Measurements from ENCODE around the gene GPR176.
"Not testable (repeated sequence)": the region's sequence is repeated elsewhere in the genome, so short reads cannot be mapped to it uniquely, and the experiment has no call there.

Gene GPR176

GRCh38 chr15:39935241-39935640 lies 15.2 kb upstream of the GPR176 start:
- no peak for DNase-seq (ENCODE audit: low read depth, low spot score)

DNA sequence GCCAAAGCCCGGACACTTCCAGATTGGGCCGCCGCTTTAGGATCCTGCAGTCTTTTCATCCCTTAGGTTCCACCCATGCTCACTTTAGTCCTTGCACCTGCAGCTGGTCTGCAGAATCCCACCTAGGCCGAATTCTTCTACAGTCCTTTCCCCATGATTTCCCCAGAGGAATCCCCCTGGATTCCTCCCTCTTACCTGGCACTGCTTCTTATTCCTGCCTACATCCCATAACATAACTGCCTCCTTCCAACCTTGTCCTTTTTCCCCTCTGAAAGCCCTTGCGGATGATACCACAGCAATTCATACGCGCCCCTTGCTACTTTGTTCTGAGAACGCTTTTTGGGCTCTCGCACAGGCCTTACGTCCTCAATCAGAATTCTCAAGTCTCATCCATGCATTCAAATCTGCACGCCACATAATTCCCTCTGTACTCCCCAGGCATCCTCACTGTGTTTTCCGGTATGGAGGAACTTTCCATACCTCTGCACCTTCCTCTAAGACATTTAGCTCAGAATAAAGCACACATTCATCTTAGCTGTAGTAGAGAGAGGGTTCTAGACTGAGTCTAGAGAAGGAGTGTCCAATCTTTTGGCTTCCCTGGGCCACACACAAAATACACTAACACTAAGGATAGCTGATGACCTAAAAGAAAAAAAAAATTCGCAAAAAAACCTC lies 14.5 kb upstream of the GPR176 start:
- DNase-seq (ENCODE audit: low read depth, low spot score) = no peak

- DNase-seq (ENCODE audit: low read depth, low spot score) = no peak
Observed at GRCh38 chr15:39931615-39932014, 11.5 kb upstream of the GPR176 start.

DNA sequence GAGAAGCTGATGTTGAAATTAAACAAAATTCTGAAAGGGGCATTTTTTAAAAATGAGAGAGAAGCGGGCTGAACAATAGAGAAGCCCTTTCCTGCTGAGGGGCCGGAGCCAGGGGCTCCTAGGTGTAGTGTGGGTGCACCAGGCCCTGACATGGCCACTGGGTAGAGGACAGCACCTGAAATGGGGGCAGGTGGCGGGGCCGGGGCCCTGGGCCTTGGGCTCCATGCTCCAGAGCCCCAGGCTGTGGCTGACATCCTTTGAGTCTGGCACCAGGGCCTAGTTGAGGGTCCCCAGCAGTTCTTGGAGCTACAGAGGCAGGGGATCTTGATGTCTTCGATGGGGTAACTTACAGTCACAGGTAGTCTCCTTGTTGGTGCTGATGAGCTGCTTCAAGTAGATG lies 6.5 kb upstream of the GPR176 start:
- no peak for DNase-seq (ENCODE audit: low read depth, low spot score)

GRCh38 chr15:39925112-39925842 lies 5.2 kb upstream of the GPR176 start:
- no peak for DNase-seq (ENCODE audit: low read depth, low spot score)

DNA sequence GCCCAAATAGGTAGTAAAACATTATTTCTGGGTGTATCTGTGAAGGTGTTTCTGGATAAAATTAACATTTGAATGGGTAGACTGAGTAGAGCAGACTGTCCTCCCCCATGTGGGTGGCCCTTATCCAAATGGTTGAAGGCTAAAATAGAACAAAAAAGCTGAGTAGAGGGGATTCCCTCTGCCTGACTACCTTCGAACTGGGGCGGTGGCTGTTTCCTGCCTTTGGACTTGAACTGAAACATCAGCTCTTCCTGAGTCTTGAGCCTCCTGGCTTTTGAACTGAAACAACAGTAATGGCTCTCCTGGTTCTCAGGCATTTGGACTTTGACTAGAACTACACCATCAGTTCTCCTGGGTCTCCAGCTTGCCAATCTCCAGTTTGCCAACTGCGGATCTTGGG lies 4.4 kb upstream of the GPR176 start:
- no peak for DNase-seq (ENCODE audit: low read depth, low spot score)

DNA sequence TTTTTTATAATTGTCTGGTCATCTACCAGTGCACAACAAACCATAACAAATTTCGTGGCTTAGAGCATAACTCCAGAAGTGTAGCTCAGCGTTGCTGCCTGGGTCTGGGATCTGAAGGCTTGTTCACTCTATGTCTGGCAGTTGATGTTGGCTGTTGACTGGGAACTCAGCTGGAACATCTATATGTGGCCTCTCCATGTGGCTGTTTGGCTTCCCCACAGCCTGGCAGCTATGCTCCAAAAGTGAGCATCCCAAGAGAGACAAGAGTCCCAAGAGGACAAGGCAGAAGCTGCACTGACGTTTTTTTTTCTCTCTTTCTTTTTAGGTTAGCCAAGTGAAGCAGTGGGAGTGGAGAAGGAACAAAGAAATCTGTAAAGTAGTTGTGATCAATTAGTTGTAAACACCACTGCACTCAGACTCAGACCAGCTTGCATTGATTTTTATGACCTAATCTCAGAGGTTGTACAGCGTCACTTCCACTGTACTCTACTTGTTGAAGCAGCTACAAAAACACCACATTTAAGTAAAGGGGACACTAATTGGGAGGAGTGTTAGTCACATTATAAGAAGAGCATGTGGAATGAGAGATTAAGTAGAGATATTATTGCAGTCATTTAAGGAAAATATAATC lies 2.5 kb upstream of the GPR176 start:
- no peak for DNase-seq (ENCODE audit: low read depth, low spot score)

- no peak for DNase-seq (ENCODE audit: low read depth, low spot score)
Observed at GRCh38 chr15:39921274-39921638, 1.2 kb upstream of the GPR176 start.

DNA sequence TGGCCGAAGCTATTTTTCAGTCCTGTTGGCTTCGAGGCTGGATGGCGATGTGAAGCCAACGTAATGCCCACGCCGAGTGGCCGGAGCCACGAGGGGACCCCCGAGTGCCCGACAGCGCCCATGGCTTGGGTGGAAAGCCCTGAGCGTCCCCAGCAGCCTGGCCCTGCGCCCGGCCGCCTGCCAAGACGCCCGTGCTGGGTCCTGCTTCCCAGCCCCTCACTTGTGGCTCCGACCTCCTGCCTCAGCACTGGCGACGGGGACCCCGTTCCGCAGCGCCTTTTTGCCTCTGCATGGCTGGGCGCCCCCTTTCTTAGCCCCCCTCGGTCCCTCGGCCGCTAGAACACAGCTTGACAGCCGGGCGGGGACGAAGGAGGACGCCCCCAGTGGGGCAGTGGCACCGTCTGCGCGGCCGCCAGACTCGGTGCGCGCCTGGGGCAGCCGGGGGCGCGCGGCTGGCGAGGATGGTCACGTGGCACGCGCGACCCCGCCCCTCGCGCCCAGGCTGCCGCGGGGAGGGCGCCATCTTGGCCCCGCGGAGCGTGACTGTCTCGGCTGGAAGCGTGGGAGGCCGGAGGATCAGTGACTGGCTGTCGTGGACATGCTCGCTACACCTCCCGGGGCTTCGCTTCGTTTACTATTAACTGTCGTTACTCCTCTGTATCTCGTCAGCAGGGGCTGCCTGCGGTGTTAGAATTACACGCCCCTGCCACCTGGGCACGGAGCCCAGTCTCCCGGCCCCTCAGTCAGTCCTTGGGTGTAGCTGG lies 626 bp upstream of the GPR176 start:
- peak; percentile 47 for DNase-seq (ENCODE audit: low read depth, low spot score)

- DNase-seq (ENCODE audit: low read depth, low spot score) = no peak
Observed at GRCh38 chr15:39919411-39919747, 687 bp downstream of the GPR176 start.

DNA sequence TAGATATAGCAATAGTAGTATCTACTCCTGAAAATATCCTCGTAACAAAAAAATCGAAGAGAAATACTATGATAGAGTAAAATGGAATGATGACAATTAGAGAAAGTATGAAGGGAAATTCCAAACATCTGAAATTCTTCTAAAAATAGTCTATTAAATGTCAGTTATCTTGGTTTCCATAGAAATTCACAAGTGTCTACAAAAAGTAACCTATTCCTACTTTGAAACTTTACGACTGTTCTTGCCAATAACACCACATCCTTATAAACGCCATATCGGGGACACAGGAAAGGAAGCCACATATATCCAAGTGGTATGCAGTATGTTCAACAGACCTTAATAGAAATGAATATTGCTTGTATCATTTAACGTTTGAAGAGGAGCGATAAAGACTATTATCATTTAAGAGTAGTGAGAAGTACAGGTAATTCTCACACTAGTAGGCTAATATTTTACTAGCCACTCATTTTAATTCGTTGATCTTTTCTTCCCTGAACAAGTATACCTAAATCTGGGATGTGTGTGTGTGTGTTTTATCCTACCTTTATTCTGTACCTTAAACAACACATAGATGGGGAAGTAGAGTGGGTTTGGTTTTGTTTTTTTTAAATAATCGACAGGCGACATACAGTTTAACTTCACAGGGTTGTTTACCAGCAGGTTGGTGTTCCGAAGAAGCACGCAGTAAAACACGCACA lies 1.2 kb downstream of the GPR176 start:
- DNase-seq (ENCODE audit: low read depth, low spot score) = no peak

DNA sequence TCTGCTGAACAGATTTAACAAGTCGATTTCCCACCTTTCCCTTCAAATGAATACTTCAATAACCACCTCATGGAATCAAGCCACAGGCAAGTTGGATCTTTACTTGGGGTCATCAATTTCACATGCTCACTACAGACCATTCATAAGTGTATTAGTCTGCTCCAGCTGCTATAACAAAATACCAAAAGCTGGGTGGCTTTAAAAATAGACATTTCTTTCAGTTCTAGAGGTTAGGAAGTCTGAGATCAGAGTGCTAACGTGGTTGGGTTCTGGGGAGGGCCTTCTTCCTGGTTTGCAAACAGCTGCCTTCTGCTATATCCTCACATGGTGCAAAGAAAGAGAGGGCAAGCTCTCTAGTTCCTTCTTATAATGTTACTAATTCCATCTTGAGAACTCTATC lies 5.1 kb downstream of the GPR176 start:
- DNase-seq (ENCODE audit: low read depth, low spot score) = no peak

DNA sequence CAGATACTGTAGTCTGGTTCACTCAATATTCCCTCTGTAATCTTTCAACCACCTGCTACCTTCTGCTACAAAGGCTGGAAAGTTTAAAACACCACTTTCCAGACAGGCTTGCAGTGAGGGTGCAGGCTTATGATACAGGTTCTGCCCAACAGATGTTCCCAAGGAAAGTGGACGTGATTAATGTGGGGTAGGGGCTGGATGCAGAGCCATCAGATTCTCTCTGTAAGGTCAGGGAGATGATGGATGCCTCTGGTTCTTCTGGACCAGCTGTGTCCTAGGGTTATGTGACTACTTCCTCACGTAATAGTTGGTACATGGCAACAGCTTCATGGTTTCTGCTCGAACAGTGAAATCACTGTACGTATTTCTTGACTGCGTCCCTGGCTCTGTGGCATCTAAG lies 11.1 kb downstream of the GPR176 start:
- no peak for DNase-seq (ENCODE audit: low read depth, low spot score)

DNA sequence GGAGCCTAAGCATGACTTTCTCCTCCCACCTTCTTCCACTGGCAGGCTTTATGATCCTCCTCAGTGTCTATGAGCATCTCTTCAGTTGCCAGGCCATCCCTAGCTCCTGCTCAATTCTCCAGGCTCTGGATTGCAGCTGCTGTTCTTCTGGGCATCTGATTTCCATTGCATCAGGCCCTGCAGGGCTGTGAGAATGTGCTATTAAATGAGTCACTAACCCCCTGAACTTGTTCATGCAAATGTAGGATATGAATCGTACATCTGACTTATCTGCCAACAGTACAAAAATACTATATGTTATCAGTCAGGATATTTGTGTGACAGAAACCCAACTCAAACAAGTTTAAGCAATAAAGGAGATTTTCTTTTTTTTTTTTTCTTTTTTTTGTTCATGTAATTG lies 11.9 kb downstream of the GPR176 start:
- DNase-seq (ENCODE audit: low read depth, low spot score) = no peak

- DNase-seq (ENCODE audit: low read depth, low spot score) = no peak
Observed at GRCh38 chr15:39907216-39907615, 12.8 kb downstream of the GPR176 start.

- no peak for DNase-seq (ENCODE audit: low read depth, low spot score)
Observed at GRCh38 chr15:39904115-39904514, 16.0 kb downstream of the GPR176 start.

- DNase-seq (ENCODE audit: low read depth, low spot score) = no peak
Observed at GRCh38 chr15:39898317-39898716, 21.7 kb downstream of the GPR176 start.

- no peak for DNase-seq (ENCODE audit: low read depth, low spot score)
Observed at GRCh38 chr15:39896846-39897245, 23.2 kb downstream of the GPR176 start.

- DNase-seq (ENCODE audit: low read depth, low spot score) = no peak
Observed at GRCh38 chr15:39896101-39896500, 24.0 kb downstream of the GPR176 start.

DNA sequence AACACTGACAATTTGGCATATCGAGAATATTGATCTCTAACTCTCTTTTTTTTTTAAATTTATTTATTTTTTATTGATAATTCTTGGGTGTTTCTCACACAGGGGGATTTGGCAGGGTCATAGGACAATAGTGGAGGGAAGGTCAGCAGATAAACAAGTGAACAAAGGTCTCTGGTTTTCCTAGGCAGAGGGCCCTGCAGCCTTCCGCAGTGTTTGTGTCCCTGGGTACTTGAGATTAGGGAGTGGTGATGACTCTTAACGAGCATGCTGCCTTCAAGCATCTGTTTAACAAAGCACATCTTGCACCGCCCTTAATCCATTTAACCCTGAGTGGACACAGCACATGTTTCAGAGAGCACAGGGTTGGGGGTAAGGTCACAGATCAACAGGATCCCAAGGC lies 27.0 kb downstream of the GPR176 start:
- not testable (repeated sequence) for DNase-seq (ENCODE audit: low read depth, low spot score)

DNA sequence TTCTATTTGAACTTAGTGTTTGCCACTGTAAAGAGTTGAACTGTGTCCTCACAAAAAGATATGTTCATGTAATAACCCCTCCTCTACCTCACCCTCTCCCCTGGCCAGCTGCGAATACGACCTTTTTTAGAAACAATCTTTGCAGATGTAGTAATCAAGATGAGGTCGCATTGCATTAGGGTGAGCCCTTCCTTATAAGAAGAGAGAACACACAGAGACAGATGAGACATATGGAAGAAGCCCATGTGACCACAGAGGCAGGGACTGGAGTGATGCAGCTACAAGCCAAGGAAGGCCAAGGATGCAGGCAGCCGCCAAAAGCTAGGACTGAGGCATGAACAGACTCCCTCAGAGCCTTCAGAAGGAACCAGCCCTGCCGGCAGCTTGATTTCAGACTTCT lies 27.6 kb downstream of the GPR176 start:
- DNase-seq (ENCODE audit: low read depth, low spot score) = no peak

DNA sequence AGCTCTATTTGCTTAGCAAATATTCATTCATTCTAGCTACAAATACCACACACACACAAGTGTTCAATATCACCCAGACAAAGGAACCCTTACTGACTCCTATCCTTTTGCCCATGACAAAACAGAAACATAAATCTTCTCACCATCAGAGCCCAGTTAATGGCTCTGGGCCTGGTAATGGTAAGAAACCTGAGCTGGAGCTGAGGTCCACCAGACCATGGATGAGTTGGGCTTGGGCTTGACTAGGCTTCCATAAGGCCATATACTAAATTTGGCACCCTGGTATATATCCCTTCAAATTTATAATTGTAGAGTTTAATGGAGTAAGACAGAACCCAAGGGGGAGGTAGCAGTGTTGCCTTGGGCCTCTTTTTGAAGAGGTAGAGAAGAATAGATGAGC lies 29.4 kb downstream of the GPR176 start:
- DNase-seq (ENCODE audit: low read depth, low spot score) = no peak
